Skeletal muscle cell (primary cell): ENCODE data around the gene GLT6D1.
A peak's percentile ranks its signal among the peaks of the same experiment; 100 is the strongest.

ENCODE experiments used
- DNase-seq: peaks from one replicate; pipeline ENCODE4 v3.0.0-alpha.2; 2010; ENCODE audit warnings: low read depth
- H3K4me3 ChIP-seq: 2 replicates; pipeline ENCODE4 v1.5.1; 2011; ENCODE audit warnings: low read depth, mild to moderate bottlenecking, control low read depth, low read length, moderate library complexity

Gene GLT6D1

DNA sequence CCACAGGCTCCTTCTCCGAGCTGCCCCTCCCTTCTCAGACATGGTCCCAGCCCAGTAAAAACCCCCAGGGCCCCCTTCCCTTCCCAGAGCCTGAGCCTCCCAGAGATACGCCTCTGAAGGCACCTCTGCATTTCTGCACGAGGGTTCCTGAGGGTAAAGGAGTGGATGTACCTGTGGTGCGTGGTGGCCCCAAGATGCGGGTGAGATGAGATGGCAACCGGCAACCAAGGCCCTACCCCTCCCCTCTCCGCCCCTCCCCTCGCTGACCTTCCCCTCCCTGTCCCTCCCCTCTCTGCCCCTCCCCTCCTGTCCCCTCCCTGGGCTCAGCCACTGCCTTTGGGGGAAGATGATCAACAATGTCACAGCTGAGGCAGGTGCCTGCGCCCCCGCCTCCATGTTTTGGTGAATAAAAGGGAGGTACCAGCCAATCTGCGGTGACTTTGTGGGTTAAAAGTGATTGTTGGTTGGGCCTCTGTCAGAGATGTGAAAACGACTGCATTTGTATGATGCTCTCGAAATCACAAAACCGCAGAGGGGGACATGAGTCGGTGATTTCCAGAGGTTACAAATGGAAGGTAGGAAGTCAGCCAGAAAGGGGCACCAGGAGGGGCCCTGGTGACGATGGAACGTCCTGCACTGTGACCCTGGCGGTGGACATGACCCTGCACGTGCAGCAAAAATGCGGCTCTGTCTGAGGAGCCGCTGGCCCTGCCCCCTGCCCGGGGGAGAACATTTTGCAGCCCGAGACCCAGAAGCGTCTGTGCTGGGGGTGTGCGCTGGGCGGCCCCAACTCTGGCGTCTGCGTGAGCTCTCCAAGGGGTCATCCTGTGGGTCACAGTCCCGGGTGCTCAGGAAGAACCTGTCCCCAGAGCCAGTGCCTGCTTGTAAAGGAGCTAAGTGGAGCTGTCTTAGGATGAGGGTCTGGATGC lies 27.5 kb upstream of the GLT6D1 start:
- no peak overlapping the region for H3K4me3 ChIP-seq
- no peak for DNase-seq

- no peak overlapping the region for H3K4me3 ChIP-seq
- no peak for DNase-seq
Measured at GRCh38 chr9:135665795-135666189, 26.5 kb upstream of the GLT6D1 start.

- DNase-seq, result no peak
- H3K4me3 ChIP-seq, result no peak overlapping the region
Measured at GRCh38 chr9:135664801-135665794, 25.8 kb upstream of the GLT6D1 start.

GRCh38 chr9:135664266-135664665 lies 24.9 kb upstream of the GLT6D1 start:
- no peak overlapping the region for H3K4me3 ChIP-seq
- no peak for DNase-seq

DNA sequence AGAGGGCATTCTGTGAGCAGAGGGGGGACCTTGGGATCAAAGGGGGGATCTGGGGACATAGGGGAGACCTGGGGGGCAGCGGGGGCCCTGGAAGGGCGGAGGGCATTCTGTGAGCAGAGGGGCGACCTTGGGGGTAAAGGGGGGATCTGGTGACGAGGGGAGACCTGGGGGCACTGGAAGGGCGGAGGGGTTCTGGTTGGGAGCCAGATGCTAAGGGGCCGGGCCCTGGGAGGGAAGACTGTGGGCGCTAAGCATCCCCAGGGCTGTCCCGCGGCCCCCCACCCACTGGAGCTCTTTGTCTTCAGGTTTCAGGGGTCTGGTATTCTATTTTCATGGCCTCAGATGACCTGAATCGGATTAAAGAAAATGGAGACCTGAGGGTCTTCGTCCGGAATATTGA lies 24.5 kb upstream of the GLT6D1 start:
- H3K4me3 ChIP-seq, result no peak overlapping the region
- no peak for DNase-seq

DNA sequence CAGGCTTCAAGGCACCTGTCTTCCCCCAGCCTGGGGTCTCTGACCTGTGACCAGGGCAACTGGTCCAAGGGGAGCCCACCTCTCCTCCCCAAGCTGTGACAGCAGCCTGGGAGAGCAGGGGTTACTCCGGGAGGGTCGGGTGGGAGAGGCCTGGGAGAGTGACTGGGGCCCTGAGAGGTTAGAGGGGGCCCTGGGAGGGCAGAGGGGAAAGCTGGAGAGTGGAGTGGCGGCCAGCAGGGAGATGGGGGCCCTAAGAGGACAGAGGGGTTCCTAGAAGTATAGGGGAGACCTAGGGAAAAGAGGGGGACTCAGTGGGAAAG lies 24.1 kb upstream of the GLT6D1 start:
- DNase-seq, result no peak

DNA sequence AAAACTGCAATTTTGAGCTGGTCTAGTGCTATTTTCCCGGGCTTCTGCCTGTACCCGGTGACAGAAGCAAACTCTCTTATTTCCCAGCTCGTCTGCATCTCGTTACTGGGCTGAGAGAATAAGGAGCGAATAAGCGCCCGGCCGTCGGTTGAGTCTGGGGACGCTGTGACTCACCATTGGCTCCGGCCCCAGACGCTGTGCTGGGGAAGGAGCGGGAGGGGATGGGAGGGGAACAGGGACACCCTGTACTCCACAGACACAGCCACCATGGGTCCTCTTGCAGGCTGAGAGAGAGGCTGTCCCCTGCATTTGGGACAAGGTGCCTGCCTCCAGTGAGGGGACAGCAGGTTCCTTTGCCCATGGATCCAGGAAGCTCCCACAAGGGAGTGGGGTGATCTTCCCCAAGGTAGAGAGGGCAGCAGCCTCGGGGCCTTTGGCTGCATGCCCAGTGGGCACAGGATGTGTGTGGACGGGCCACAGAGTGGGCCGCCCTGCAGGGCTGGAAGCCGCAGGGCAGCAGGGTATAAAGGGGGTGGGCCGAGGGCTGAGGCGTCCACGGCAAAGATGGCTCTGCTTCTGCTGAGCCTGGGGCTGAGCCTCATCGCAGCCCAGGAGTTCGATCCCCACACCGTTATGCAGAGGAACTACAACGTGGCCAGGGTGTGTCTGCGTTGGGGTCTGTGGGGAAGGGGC lies 23.6 kb upstream of the GLT6D1 start, which contains the start of gene LCN9:
LCN9 (plus strand) TSS at position 552 of the 693 bp plus-strand sequence; CDS start at position 565, 13 bp downstream.
- DNase-seq, result peak; percentile 5
- H3K4me3 ChIP-seq, result no peak within 1 kb of the TSS

More for the DNA sequence above, 24.1 kb upstream of the GLT6D1 start:
- H3K4me3 ChIP-seq, result no peak overlapping the region

GRCh38 chr9:135661816-135662560 lies 22.6 kb upstream of the GLT6D1 start:
- H3K4me3 ChIP-seq, result no peak overlapping the region
- DNase-seq, result no peak

DNA sequence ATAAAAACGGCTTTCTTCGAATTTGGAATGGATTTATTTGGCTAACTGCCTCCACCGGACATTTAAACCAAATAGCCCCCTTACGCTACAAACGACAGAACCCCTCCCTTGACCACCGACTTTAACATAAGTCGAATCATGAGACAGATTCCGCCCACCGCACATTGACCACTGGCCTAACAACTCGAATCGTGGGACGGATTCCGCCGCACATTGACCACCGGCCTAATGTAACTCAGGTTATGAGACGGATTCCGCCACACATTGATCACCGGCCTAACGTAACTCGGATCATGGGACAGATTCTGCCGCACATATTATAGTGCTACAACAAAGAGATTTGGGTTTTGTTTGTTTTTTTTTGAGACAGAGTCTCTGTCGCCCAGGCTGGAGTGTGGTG lies 21.1 kb upstream of the GLT6D1 start:
- no peak overlapping the region for H3K4me3 ChIP-seq
- no peak for DNase-seq

DNA sequence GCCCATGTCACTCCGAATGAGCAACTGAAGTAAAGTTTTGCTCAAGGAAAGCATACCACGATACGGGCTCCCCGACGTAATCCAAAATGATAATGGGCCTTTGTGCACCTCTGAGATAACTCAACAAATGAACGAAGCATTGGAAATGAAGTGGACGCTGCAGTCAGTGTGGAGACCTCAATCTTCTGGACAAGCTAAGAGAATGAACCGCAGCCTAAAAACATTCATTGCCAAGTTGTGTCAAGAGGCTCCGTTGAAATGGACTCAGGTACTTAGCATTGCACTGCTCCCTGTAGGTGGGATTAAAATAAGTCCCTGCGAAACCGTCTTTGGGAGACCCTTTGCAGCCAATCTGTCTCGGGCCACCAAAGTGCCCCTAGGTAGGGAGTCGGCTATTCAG lies 19.9 kb upstream of the GLT6D1 start:
- H3K4me3 ChIP-seq, result no peak overlapping the region
- no peak for DNase-seq

- no peak for DNase-seq
- H3K4me3 ChIP-seq, result no peak overlapping the region
Measured at GRCh38 chr9:135657416-135657815, 18.1 kb upstream of the GLT6D1 start.

- H3K4me3 ChIP-seq, result no peak overlapping the region
- no peak for DNase-seq
Measured at GRCh38 chr9:135655317-135655716, 16.0 kb upstream of the GLT6D1 start.

DNA sequence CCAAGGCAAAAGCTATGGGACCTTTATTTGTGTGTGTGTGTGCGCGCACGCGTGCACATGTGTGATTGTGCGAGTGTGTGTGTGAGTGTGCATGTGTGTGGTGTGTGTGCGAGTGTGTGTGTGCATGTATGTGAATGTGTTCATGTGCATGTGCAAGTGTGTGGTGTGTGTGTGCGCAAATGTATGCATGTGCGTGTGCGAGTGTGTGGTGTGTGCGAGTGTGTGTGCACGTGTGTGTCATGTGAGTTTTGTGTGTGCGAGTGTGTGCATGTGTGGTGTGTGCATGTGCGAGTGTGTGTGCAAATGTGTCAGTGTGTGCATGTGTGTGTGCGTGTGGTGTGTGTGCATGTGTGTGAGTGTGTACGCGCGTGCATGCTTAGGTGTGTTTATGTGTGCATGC lies 11.1 kb upstream of the GLT6D1 start:
- no peak for DNase-seq
- no peak overlapping the region for H3K4me3 ChIP-seq

DNA sequence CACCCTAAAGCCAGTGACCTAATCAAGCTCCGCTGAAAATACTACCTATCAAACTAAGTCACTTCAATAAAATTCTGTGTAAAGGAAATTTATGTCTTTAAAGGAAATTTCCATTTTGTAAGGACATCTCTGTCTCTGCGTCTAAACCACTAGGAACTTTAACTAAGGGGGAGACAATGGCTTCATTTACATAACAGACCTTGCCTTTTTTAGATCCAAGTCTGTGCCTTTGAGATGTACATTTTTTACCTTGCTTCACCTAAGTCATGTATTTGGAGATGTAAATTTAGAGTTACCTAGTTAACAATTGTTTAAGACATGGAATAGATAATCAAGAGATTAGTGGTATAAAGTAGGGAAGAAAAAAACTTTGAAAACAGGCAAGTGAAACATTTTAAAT lies 10.2 kb upstream of the GLT6D1 start:
- DNase-seq, result no peak
- H3K4me3 ChIP-seq, result no peak overlapping the region

- no peak for DNase-seq
- H3K4me3 ChIP-seq, result no peak overlapping the region
Measured at GRCh38 chr9:135648494-135649410, 9.4 kb upstream of the GLT6D1 start.

GRCh38 chr9:135647884-135648283 lies 8.5 kb upstream of the GLT6D1 start:
- H3K4me3 ChIP-seq, result no peak overlapping the region

GRCh38 chr9:135644631-135645218 lies 5.4 kb upstream of the GLT6D1 start:
- no peak for DNase-seq
- no peak overlapping the region for H3K4me3 ChIP-seq

More at GRCh38 chr9:135647884-135648283, 8.5 kb upstream of the GLT6D1 start:
- DNase-seq, result no peak

- no peak for DNase-seq
- no peak overlapping the region for H3K4me3 ChIP-seq
Measured at GRCh38 chr9:135641745-135642144, 2.4 kb upstream of the GLT6D1 start.
